WERI-Rb-1 (cell line): ENCODE results near the gene DHRSX.
"Not testable (repeated sequence)": the region's sequence is repeated elsewhere in the genome, so short reads cannot be mapped to it uniquely, and the experiment has no call there.

Experiments used
- DNase-seq: peaks from one replicate; pipeline ENCODE4 v3.0.0-alpha.2; 2020
- H3K27ac ChIP-seq: fragments of 250-450 bp; sonication (Bioruptor Pico); 2 replicates; pipeline ENCODE4 v1.5.1; 2020; ENCODE audit warnings: mild to moderate bottlenecking, moderate library complexity
- H3K27me3 ChIP-seq: fragments of 250-450 bp; sonication (Bioruptor Pico); 2 replicates; pipeline ENCODE4 v1.5.1; 2021; ENCODE audit warnings: mild to moderate bottlenecking, low read depth, moderate library complexity; ENCODE audit not compliant: insufficient read depth, severe bottlenecking
- H3K36me3 ChIP-seq: fragments of 250-450 bp; sonication (Bioruptor Pico); 2 replicates; pipeline ENCODE4 v1.5.1; 2020; ENCODE audit warnings: mild to moderate bottlenecking, moderate library complexity
- H3K4me3 ChIP-seq: 2 replicates; pipeline ENCODE4 v1.5.1; 2011; ENCODE audit warnings: low read depth, mild to moderate bottlenecking, control low read depth, low read length
- H3K9me3 ChIP-seq: fragments of 250-450 bp; sonication (Bioruptor Pico); 2 replicates; pipeline ENCODE4 v1.5.1; 2021; ENCODE audit warnings: mild to moderate bottlenecking, moderate library complexity; ENCODE audit not compliant: severe bottlenecking
- TF ChIP-seq, protein P1 (sequence below): IDR thresholded peaks from 2 replicates; pipeline ENCODE4 v1.5.1; 2011; ENCODE audit warnings: low read depth, mild to moderate bottlenecking, control low read depth, inconsistent platforms, low read length

DHRSX gene

DNA sequence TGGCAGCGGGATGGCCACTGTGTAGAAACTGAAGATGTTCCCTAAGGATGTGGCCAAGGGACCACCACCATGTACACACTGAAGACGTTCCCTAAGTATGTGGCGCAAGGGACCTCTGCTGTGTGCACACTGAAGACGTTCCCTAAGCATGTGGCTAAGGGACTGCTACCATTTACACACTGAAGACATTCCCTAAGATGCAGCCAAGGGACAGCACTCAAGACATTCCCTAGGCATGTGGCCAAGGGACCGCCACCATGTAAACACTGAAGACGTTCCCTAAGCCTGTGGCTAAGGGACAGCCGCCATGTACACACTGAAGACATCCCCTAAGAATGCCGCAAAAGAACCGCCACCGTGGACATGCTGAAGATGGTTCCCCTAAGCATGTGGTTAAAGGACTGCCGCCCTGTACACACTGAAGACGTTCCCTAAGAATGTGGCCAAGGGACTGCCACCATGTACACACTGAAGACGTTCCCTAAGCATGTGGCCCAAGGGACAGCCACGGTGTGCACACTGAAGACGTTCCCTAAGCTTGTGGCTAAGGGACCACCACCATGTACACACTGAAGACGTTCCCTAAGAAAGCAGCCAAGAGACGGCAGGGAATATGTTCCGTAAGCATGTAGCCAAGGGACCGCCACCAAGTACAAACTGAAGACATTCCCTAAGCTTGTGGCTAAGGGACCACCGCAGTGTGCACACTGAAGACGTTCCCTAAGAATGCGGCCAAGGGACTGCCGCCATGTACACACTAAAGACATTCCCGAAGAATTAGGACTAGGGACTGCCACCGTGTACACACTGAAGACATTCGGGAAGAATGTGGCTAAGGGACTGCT lies 43.3 kb downstream of the DHRSX start:
- no peak for DNase-seq
- Histone ChIP-seq H3K4me3 (no peak overlapping the region), H3K27ac (no peak overlapping the region), H3K9me3 (peaks cover 2% of the 10 kb centered on the region), H3K27me3 (no peaks in the 10 kb centered on the region), H3K36me3 (peaks cover 2% of the 10 kb centered on the region; the same call in 1 of the 2 replicates)
- TF ChIP-seq, protein P1, sequence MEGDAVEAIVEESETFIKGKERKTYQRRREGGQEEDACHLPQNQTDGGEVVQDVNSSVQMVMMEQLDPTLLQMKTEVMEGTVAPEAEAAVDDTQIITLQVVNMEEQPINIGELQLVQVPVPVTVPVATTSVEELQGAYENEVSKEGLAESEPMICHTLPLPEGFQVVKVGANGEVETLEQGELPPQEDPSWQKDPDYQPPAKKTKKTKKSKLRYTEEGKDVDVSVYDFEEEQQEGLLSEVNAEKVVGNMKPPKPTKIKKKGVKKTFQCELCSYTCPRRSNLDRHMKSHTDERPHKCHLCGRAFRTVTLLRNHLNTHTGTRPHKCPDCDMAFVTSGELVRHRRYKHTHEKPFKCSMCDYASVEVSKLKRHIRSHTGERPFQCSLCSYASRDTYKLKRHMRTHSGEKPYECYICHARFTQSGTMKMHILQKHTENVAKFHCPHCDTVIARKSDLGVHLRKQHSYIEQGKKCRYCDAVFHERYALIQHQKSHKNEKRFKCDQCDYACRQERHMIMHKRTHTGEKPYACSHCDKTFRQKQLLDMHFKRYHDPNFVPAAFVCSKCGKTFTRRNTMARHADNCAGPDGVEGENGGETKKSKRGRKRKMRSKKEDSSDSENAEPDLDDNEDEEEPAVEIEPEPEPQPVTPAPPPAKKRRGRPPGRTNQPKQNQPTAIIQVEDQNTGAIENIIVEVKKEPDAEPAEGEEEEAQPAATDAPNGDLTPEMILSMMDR, result no peak

DNA sequence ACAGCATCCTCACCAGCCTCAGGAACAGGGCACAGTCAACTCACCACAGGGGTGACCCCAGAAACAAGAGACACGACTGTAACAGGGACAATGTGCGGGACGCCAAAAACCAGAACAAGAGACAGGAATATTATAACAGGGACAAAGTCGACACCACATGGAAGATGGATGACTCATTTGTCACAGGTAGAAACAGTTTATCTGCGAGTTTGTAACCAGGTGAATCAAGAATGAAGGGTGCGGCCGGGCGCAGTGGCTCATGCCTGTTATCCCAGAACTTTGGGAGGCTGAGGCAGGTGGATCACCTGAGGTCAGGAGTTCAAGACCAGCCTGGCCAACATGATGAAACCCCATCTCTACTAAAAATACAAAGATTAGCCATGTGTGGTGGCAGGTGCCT lies 44.7 kb downstream of the DHRSX start:
- H3K9me3 ChIP-seq, H3K27ac ChIP-seq, H3K4me3 ChIP-seq, H3K36me3 ChIP-seq, H3K27me3 ChIP-seq, DNase-seq: not testable (repeated sequence)

DNA sequence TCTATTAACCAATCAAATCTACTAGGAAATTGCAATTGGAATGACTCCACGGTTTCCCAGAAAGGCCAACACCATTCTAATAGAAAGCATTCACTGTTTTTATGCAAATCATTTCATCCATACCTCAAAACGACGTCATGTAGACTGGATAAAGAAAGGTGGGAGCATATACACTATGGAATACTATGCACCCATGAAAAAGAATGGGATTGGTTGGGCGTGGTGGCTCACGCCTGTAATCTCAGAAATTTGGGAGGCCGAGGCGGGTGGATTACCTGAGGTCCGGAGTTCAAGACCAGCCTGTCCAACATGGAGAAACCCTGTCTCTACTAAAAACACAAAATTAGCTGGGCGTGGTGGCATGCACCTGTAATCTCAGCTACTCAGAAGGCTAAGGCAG lies 46.2 kb downstream of the DHRSX start:
- DNase-seq, H3K36me3 ChIP-seq, H3K27ac ChIP-seq, H3K9me3 ChIP-seq, H3K27me3 ChIP-seq, H3K4me3 ChIP-seq: not testable (repeated sequence)

DNA sequence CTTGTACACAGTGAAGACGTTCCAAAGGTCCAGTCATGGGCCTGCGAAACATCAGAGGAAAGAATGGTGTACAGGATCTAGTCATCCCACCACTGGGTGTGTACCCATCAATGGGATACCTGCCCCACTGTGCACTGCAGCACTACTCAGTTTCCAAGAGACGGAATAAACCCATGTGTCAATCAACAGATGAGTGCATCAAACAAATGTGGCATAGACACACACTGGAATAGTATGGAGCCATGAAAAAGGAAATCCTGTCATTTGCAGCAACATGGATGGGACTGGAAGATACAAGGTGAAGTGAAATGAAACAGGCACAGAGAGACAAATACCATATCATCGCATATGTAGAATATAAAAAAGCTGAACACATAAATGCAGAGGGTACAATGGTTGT lies 48.0 kb downstream of the DHRSX start:
- H3K9me3 ChIP-seq, result no peaks in the 10 kb centered on the region
- H3K27ac ChIP-seq, result no peak overlapping the region

DNA sequence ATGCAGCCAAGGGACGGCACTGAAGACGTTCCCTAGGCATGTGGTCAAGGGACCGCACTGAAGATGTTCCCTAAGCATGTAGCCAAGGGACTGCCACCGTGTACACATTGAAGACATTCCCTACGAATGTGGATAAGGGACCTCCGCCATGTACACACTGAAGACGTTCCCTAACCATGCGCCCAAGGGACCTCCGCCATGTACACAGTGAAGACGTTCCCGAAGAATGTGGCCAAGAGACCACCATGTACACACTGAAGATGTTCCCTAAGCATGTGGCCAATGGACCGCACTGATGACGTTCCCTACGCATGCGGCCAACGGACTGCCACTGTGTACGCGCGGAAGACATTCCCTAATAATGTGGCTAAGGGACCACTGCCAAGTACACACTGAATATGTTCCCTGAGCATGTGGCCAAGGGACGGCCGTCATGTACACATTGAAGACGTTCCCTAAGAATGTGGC lies 48.4 kb downstream of the DHRSX start:
- no peak overlapping the region for H3K27ac ChIP-seq
- H3K36me3 ChIP-seq, result peaks cover 6% of the 10 kb centered on the region; the same call in 1 of the 2 replicates
- H3K9me3 ChIP-seq, result no peaks in the 10 kb centered on the region
- DNase-seq, result no peak
- H3K4me3 ChIP-seq, result no peak overlapping the region
- TF ChIP-seq, protein P1, result no peak
- no peaks in the 10 kb centered on the region for H3K27me3 ChIP-seq

More for the DNA sequence above, 48.0 kb downstream of the DHRSX start:
- H3K27me3 ChIP-seq, result no peaks in the 10 kb centered on the region
- peaks cover 4% of the 10 kb centered on the region; the same call in 1 of the 2 replicates for H3K36me3 ChIP-seq
- TF ChIP-seq, protein P1, result no peak
- H3K4me3 ChIP-seq, result no peak overlapping the region
- no peak for DNase-seq

DNA sequence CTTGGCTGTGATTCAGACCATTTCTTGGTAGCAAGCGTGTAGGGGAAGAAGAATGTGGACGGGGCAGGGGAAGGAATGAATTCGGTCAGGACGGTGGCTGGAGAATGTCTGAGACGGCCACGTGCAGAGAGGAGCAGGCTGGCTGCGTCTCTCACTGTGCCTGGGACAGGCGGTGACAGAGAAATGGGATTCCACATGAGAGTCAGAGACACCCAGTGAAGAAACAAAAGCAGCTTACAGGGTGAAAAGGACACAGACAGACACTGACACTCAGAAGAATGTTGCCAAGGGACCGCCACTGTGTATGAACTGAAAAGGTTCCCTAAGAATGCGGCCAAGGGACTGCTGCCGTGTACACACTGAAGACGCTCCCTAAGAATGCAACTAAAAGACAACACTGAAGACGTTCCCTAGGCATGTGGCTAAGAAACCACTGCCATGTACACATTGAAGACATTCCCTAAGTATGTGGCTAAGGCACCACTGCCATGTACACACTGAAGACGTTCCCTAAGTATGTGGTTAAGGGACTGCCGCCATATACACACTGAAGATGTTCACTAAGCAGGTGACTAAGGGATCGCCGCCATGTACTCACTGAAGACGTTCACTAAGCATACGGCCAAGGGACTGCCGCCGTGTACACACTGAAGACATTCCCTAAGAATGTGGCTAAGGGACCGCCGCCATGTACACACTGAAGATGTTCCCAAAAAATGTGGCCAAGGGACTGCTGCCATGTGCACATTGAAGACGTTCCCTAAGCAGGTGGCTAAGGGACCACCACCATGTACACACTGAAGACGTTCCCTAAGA lies 49.1 kb downstream of the DHRSX start:
- TF ChIP-seq, protein P1, result no peak
- DNase-seq, result no peak
- H3K36me3 ChIP-seq, result peaks cover 8% of the 10 kb centered on the region; the same call in 1 of the 2 replicates
- H3K27me3 ChIP-seq, result no peaks in the 10 kb centered on the region
- H3K4me3 ChIP-seq, result no peak overlapping the region
- H3K27ac ChIP-seq, result no peak overlapping the region
- no peaks in the 10 kb centered on the region for H3K9me3 ChIP-seq
